Prostate gland (tissue), 2 donors: ENCODE data around the gene BTBD10. TPM values are rescaled to one million over a fixed set of nuclear protein-coding genes. Genes with fewer than 3 reads are reported as not detected.
A peak's percentile ranks its signal among the peaks of the same experiment; 100 is the strongest.

Experiments used
- DNase-seq: peaks from one replicate; pipeline ENCODE4 v3.0.0-alpha.2; 2019; ENCODE audit warnings: low spot score
- H3K27ac ChIP-seq, 2 donors: fragments of 200-600 bp; sonication (generic); 2 replicates each; pipeline ENCODE4 v1.5.1; 2017 to 2019
- H3K27me3 ChIP-seq: fragments of 200-600 bp; sonication (generic); replicated peaks from 2 replicates; pipeline ENCODE4 v1.5.1; 2019; ENCODE audit not compliant: insufficient read depth
- H3K36me3 ChIP-seq, 2 donors: fragments of 200-600 bp; sonication (generic); 1 replicate in 1 of 2; 2 replicates in 1 of 2; pipeline versions ENCODE4 v1.5.1 to v1.8.1; 2017 to 2019
- H3K4me1 ChIP-seq: fragments of 200-600 bp; sonication (generic); replicated peaks from 2 replicates; pipeline ENCODE4 v1.5.1; 2019
- H3K4me3 ChIP-seq, 2 donors: fragments of 200-600 bp; sonication (generic); 2 replicates each; pipeline ENCODE4 v1.5.1; 2017 to 2019
- H3K9me3 ChIP-seq: fragments of 200-600 bp; sonication (generic); 2 replicates; pipeline ENCODE4 v1.5.1; 2017
- POLR2A ChIP-seq: fragments of 450-650 bp; IDR thresholded peaks from one replicate; pipeline ENCODE4 v1.6.1; 2016; ENCODE audit warnings: antibody characterized with exemption, mild to moderate bottlenecking
- POLR2AphosphoS5 ChIP-seq: sonication (generic); formaldehyde crosslinking; IDR thresholded peaks from one replicate; pipeline ENCODE4 v1.6.1; 2017; ENCODE audit warnings: antibody characterized with exemption
- WGBS: methylation state at CpG from one replicate; pipeline ENCODE4 v1.1.5; 2018; 5-methylcytosine and 5-hydroxymethylcytosine counted together
- intact Hi-C: fragments of 100-400 bp; cut with DNase I; formaldehyde crosslinking; loops from one replicate; pipeline ENCODE4 v1.14.2; 2022
- total RNA-seq, 2 donors: library from RNA; depleted of rRNA; stranded (reverse); fragments of >200 nt; gene quantifications; one replicate each; pipeline ENCODE4 v1.1.0, GENCODE V29; 2016
- TF ChIP-seq, protein P1 (sequence below), 4 experiments: fragments of 200-600 bp in 2 of 4; fragments of 450-650 bp in 2 of 4; sonication (generic) in 2 of 4; IDR thresholded peaks; 1 replicate in 3 of 4; 2 replicates in 1 of 4; pipeline ENCODE4 v1.5.1; 2016 to 2019; ENCODE audit warnings: antibody characterized with exemption in 4 of 4, mild to moderate bottlenecking in 2 of 4, moderate library complexity in 2 of 4

The BTBD10 gene
- total RNA-seq, 2 donors from 2014 or later: 21.9 to 31.8 TPM

DNA sequence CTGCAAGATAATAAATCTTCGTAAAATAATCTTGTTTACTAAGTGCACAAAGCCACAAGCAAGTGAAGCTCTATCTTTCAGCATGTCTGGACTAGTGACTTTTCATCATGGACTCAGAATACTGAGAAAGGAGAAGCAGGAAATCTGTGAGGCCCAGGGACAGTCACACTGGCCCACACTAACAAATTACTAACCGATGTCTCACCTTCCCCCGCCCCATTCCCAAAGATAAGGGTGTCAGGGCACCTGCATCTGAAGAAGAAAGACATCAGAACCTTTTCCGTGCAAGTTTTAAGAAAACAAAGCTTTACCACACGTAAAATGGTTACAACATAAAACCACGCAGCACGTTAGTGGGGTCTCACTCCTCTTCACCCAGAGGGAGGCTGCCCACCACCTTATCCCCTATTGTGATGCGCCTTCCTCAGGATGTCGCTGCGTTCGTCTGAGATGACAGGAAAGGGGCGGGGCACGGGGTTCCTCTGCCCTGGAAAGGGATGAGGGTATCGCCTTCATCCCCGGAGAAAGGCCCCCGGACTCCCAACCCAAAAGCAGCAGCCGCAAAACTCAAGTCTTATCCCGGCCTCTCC is 616 bp downstream of the BTBD10 start:
- WGBS: 2% methylated on average over 18 of the region's 18 CpGs
- intact Hi-C loops: loop anchor here (5.0 to 10.0 kb wide), 3 partner anchors 78 to 248 kb away; partner anchors contain the start of gene FAR1

DNA sequence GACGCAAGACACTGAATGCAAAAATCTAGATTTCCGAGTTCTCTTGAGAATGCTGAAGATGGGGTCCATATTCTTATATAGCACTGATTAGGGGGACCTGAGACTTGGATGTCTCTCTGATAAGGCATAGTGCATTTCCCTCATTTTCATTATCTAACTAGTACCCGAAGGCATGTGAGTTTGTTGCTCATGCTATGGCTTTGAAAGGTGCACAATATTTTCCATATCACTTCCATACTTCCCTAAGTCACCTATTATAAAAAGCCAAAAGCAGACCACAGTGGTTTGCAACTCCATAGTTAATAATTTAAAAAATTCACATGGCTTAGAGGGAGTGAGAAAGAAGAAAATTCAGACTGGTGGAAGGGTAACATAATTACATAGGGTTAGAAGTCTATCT is 1.7 kb downstream of the BTBD10 start:
- intact Hi-C loops: loop anchor here (5.0 to 10.0 kb wide), 3 partner anchors 76 to 246 kb away; partner anchors contain the start of gene FAR1
- 89% methylated on average over 3 of the region's 3 CpGs for WGBS
- H3K9me3 ChIP-seq: no peaks in the 10 kb centered on the region
- H3K27me3 ChIP-seq: no peaks in the 10 kb centered on the region
- no peak for DNase-seq
- H3K27ac ChIP-seq: no peak overlapping the region
- H3K4me3 ChIP-seq: no peak overlapping the region
- TF ChIP-seq POLR2A (no peak), POLR2AphosphoS5 (no peak)
- TF ChIP-seq, protein P1, sequence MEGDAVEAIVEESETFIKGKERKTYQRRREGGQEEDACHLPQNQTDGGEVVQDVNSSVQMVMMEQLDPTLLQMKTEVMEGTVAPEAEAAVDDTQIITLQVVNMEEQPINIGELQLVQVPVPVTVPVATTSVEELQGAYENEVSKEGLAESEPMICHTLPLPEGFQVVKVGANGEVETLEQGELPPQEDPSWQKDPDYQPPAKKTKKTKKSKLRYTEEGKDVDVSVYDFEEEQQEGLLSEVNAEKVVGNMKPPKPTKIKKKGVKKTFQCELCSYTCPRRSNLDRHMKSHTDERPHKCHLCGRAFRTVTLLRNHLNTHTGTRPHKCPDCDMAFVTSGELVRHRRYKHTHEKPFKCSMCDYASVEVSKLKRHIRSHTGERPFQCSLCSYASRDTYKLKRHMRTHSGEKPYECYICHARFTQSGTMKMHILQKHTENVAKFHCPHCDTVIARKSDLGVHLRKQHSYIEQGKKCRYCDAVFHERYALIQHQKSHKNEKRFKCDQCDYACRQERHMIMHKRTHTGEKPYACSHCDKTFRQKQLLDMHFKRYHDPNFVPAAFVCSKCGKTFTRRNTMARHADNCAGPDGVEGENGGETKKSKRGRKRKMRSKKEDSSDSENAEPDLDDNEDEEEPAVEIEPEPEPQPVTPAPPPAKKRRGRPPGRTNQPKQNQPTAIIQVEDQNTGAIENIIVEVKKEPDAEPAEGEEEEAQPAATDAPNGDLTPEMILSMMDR (IDR thresholded peaks at IDR 0.05): no peak
- H3K4me1 ChIP-seq: no peaks in the 10 kb centered on the region
- no peaks in the 10 kb centered on the region for H3K36me3 ChIP-seq

More for the DNA sequence above, 616 bp downstream of the BTBD10 start:
- TF ChIP-seq POLR2AphosphoS5: no peak
- no peak for TF ChIP-seq POLR2A
- TF ChIP-seq, protein P1 (IDR thresholded peaks at IDR 0.05): no peak
- DNase-seq: peak; percentile 69
- Histone ChIP-seq H3K27me3 (no peaks in the 10 kb centered on the region), H3K9me3 (no peaks in the 10 kb centered on the region), H3K36me3 (no peaks in the 10 kb centered on the region), H3K4me1 (no peaks in the 10 kb centered on the region), H3K4me3 (peak overlapping the region; percentile 70 to 83), H3K27ac (peak overlapping the region; percentile 89 to 90)

DNA sequence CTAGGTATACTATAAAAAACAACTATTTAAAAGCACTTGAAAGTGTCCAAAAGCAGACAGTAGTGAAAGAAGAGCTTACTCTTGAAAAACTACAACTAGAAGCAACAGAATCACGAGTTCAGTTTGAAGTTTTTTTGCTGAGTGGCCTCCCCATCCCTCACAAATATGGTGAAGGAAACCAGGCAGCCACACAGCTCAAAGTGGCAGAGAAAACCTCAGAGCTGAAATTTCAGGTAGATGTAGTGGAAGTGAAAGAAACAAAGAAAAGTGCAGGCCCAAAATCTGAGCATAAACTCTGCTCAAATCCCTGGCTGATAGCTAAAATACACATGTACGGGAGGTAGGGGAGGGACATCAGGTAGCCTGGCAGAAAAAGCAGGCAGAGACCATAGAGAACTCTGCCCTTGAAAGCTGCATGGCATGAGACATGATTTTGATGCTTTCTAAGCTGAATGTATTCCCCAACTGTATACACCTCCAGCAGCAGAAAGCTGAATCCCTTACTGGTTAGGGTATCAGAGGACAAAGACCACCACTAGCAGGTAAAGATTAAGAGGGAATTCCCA is 12.1 kb downstream of the BTBD10 start:
- no peak for TF ChIP-seq POLR2AphosphoS5
- TF ChIP-seq POLR2A: no peak
- TF ChIP-seq, protein P1 (IDR thresholded peaks at IDR 0.05): no peak
- Histone ChIP-seq H3K9me3 (no peaks in the 10 kb centered on the region), H3K4me3 (no peak overlapping the region), H3K36me3 (no peaks in the 10 kb centered on the region), H3K27me3 (no peaks in the 10 kb centered on the region), H3K4me1 (no peaks in the 10 kb centered on the region), H3K27ac (no peak overlapping the region)
- intact Hi-C loops: no loop called here
- 94% methylated on average over 2 of the region's 2 CpGs for WGBS
- no peak for DNase-seq

DNA sequence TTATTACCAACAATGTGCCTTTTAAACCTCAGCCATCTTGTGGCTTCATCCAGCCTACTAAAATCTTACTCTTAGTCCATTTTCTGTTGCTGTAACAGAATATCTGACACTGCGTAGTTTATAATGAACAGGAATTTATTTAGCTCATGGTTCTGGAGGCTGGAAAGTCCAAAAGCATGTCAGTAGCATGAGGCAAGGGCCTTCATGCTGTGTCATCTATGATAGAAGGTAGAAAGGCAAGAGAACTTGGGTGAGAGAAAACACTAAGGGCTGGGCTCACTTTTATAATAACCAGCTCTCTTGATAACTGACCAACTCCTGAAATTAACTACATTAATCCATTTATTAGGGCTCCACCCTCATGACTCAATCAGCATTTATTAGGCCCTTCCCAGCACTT is 13.5 kb downstream of the BTBD10 start:
- Histone ChIP-seq H3K27ac (no peak overlapping the region), H3K9me3 (no peaks in the 10 kb centered on the region), H3K4me3 (no peak overlapping the region), H3K27me3 (no peaks in the 10 kb centered on the region), H3K4me1 (no peaks in the 10 kb centered on the region), H3K36me3 (no peaks in the 10 kb centered on the region)
- TF ChIP-seq, protein P1 (IDR thresholded peaks at IDR 0.05): no peak
- TF ChIP-seq POLR2AphosphoS5 (no peak), POLR2A (no peak)
- 0% methylated on average over 1 of the region's 1 CpG for WGBS
- no peak for DNase-seq
- intact Hi-C loops: no loop called here

DNA sequence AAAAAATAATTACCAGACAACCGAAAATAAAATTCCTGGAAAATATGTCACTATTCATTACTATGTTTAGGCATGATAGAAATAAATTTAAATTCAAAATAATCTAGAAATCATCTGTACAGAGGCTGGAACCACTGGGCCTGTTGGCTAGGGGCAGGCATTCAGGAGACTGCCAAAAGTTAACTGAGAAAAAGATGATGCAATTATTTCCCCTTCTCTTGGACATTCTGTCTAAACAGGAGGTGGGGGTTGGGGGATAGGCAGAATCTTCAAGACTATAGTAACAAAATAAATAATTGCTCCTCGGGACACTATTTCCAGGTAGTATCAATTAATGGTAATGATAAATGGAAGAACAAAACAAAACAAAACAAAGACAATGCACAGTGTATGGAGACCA is 14.1 kb downstream of the BTBD10 start:
- Histone ChIP-seq H3K4me1 (no peaks in the 10 kb centered on the region), H3K27ac (no peak overlapping the region)
- no peak for DNase-seq

More for the DNA sequence above, 14.1 kb downstream of the BTBD10 start:
- H3K4me3 ChIP-seq: no peak overlapping the region
- TF ChIP-seq POLR2AphosphoS5 (no peak), POLR2A (no peak)
- TF ChIP-seq, protein P1 (IDR thresholded peaks at IDR 0.05): no peak
- no peaks in the 10 kb centered on the region for H3K9me3 ChIP-seq
- no peaks in the 10 kb centered on the region for H3K27me3 ChIP-seq
- WGBS: 68% methylated on average over 2 of the region's 2 CpGs
- H3K36me3 ChIP-seq: no peaks in the 10 kb centered on the region
- intact Hi-C loops: no loop called here
